COLO829 (cell line): Measurements from ENCODE around the gene GSTO1.
A peak's percentile ranks its signal among the peaks of the same experiment; 100 is the strongest.
"Not testable (repeated sequence)": the region's sequence is repeated elsewhere in the genome, so short reads cannot be mapped to it uniquely, and the experiment has no call there.

ENCODE experiments used
- DNase-seq: peaks from one replicate; pipeline ENCODE4 v3.0.0; 2012; ENCODE audit warnings: low spot score

GSTO1 gene

DNA sequence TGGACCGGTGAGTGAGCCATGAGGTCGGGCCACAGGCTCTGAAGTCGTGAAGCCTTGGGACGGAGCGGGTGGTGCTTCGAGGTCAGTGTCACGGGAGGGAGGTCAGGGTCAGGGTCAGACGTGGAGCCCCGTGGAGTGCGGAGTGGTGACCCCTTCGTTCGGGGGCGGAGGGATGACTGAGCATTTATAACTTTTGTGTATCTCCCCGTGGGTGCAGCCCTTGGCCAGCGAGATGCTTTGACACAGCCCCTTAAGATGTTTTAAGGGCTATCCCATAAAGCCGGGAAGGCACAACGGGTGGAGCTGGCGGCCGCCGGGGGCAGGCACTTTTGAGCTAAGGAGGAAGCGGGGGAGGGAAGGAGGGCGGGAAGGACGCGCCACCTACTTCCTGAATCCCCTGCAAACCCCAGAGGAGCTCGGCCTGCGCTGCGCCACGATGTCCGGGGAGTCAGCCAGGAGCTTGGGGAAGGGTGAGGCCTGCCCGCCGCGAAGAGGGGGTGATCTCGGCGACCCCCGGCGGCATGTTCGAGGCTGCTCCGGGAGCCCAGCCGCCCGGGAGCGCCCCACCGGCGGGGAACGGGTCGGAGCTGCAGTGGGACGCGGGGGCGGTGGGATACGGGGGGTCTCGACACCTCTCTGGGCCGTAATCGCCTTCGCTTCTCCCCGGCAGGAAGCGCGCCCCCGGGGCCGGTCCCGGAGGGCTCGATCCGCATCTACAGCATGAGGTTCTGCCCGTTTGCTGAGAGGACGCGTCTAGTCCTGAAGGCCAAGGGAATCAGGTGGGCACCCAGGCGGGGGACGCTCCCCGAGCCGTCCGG, at the start of gene GSTO1:
GSTO1 (plus strand) TSS at position 400 of the 818 bp plus-strand sequence; CDS start at position 437, 37 bp downstream.
- peak; percentile 63 for DNase-seq

GRCh38 chr10:104208730-104209129, 46.0 kb upstream of the GSTO1 start:
- DNase-seq: no peak

DNA sequence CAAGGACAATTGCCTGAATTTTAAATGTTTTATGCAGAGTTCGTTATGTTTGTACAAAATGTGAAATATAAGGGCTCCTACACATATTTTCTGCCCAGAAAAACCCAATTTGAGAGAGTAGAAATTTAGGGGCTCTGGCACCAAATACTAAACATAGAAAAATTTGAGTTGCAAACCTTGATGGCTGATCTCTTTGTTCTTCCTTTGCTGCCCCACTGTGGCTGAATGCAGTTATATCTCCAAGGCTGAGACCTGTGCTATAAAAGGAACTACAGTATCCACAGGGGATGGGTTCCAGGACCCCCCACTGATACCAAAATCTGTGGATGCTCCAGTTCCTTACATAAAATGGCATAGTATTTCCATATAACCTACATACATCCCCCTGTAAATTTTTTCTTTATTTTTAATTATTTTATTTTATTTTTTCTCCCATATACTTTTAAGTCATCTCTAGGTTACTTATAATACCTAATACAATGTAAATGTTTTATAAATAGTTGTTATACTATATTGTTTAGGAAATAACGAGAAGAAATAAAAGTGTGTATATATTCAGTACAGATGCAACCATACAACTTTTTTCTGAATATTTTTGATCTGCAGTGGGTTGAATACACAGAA, 45.0 kb upstream of the GSTO1 start:
- DNase-seq: peak; percentile 27

DNA sequence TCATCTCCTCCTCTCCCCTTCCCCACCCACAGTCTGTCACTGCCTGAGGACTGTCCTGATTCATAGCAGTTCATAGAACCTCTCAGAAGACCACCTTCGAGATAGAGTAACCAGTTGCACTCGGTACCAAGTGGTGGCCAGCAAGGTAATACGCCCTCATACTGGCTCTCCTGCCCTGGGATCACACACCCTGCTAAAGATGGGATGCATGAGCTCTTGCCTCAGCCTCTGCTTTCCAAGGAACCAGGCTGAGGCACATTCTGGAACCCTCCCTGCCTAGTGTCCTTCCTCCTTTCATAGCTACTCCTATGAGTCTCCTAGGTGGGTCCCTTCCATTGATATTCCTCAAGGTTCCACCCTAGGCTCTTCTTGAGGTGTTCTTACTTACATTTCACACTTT, 38.1 kb upstream of the GSTO1 start:
- no peak for DNase-seq

DNA sequence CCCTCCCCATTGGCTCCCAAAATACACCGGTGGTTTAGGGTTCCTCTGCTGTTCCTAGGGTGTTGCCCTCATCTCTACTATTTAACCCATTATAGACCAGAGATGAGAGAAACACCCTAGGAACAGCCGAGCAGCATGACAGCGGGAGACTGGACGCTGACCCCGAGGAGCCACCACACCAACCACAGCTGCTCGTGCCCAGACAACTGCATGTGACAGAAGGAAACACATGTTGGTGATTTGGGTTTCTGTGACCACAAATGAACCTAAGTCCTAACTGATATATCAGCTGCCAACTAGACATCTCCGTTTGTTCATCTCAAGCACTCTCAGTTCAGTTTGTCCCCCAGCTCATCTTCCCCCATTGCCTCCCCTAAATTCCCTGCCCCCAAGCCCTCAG, 35.9 kb upstream of the GSTO1 start:
- no peak for DNase-seq

- no peak for DNase-seq
Observed at GRCh38 chr10:104220522-104220921, 34.2 kb upstream of the GSTO1 start.

GRCh38 chr10:104223304-104223703, 31.4 kb upstream of the GSTO1 start:
- DNase-seq: no peak

DNA sequence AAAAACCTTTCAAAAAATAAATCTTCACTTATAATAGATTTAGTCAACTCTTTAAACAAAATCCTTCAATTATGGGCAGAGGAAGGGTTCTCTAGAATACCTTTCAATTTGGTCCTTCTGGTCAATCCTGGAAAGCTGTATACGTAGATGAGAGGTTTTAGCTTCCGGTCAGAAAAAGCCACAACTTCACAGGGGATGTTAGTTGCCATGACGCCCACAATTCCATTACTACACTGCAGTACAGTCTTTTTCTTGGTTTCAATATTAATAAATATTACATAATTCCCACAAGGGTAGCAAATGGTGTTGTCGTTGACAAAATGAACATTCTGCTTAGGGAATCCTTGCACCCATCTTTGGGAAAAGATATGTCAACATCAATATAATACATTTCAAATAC, 24.2 kb upstream of the GSTO1 start:
- no peak for DNase-seq

DNA sequence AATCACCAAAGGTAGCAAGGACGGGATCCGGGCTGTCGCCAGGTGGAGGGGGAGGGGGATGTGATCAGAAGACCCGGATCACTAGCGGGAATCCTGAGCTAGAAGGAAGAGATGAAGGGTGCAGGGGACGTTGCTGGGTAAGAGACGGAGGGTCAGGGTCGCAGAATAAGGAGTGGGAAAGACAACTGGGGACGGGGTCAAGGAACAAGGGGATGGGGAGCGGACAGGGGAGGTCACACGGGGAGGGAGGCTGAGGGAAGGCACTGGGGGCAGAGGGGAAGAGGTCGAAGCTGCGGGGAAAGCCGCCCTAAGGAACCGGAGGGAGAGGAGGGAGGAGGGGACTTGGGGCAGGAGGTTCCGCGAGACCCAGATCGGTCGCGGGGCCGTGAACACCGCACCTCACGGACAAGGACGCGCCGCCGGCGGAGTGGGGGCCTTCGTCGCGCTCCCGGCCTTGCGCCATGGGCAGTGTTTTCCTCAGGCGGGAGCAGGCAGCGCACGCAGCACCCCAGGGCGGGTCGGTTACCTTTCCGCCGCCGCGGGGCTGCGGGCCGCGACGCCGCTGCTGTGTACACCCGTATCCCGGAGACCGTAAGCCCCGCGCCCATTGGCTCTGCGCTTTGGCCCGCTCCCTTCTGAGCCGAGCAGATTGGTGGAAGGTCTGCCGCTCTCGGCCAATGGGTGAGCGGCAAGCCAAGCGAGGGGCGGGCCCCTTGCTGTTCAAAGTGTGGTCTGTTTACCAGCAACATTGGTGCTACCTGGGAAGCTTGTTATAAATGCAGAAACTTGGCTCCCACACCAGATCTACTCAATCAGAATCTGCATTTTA, 22.7 kb upstream of the GSTO1 start, which contains the start of gene CFAP43:
CFAP43 (minus strand) TSS at position 581 of the 829 bp plus-strand sequence; CDS start at position 463, 118 bp downstream.
- DNase-seq: peak; percentile 77

DNA sequence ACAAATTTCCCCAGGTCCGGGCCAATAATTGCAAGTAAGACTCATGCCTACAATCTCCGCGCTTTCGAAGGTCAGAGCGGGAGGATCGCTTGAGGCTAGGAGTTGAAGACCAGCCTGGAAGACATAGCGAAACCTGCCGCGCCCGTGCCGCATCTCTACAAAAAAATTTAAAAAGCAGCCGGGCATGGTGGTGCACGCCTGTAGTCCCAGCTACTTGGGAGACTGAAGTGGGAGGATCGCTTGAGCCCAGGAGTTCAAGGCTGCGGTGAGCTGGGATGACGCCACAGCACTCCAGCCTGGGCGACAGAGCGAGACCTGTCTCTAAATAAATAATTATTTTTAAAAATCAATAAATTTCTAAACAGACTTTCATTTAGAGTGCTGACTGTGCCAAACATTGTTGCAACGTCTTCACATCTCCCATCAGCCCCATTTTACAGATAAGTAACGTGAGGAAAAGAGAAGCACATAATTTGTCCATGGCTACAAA, 22.0 kb upstream of the GSTO1 start:
- no peak for DNase-seq

GRCh38 chr10:104233817-104234216, 20.9 kb upstream of the GSTO1 start:
- DNase-seq: no peak

DNA sequence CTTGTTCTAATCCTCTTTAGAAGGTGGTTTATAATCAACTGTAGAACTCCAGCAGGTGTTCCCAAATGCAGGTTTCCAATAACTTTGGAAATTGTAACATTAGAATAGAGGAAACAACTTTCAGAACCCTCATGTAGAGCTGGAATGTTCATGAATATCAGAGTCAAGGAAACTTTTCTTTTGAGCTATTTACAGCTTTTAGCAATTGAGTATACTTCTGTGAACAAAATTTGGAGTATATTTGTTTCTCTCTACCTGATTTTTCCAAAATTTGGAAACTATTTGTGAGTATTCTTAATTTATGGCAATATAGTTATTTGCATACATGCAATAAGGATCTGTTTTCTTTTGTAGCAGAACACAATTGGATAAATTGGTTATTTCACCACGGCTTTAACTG, 19.8 kb upstream of the GSTO1 start:
- DNase-seq: no peak

- no peak for DNase-seq
Observed at GRCh38 chr10:104235801-104236200, 18.9 kb upstream of the GSTO1 start.

DNA sequence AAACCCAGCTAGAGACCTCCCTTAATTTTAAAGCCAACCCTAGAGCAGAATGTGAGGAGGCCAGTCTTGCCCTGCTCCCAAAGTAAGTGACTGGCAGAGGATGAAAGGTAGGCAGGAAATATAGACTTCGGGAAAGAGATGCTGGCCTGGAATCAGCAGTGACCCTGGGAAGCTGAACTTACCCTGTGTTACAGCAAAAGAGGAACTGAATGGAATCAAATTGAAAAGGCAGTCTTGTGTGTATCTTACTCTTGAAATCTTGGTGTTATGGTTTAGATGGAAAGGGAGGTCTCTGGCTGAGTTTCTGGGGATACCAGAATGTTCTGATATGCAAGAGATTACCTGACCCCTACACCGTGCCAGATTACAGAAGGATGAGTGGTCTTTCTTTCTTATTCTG, 14.6 kb upstream of the GSTO1 start:
- DNase-seq: no peak

GRCh38 chr10:104242545-104242944, 12.1 kb upstream of the GSTO1 start:
- DNase-seq: no peak

DNA sequence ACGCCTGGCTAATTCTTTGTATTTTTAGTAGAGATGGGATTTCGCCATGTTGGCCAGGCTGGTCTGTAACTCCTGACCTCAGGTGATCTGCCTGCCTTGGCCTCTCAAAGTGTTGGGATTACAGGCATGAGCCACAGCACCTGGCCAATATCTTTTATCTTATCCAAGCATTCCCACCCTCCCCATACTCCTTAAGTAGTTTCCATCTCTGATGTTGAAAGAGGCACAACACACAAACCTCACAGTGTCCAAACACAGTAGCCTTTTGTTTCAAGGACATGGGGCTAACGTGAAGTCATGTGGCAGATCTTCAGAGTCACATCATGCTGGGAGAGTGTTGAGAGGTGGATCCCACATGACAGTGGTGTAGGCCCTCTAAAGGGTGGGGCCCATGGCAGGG, 11.7 kb upstream of the GSTO1 start:
- DNase-seq: peak; percentile 90

GRCh38 chr10:104243512-104243911, 11.2 kb upstream of the GSTO1 start:
- no peak for DNase-seq

- DNase-seq: no peak
Observed at GRCh38 chr10:104245066-104245632, 9.5 kb upstream of the GSTO1 start.

- DNase-seq: no peak
Observed at GRCh38 chr10:104246976-104247375, 7.7 kb upstream of the GSTO1 start.

GRCh38 chr10:104247513-104248146, 7.1 kb upstream of the GSTO1 start:
- no peak for DNase-seq

DNA sequence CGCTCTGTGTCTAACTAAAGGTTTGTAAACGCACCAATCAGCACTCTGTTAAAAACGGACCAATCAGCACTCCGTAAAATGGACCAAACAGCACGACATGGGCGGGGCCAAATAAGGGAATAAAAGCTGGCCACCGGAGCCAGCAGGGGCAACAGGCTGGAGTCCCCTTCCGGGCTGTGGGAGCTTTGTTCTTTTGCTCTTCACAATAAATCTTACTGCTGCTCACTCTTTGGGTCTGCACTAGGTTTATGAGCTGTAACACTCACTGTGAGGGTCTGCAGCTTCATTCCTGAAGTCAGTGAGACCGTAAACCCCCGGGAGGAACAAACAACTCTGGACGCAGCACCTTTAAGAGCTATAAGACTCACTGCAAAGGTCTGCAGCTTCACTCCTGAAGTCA, 5.8 kb upstream of the GSTO1 start:
- not testable (repeated sequence) for DNase-seq

DNA sequence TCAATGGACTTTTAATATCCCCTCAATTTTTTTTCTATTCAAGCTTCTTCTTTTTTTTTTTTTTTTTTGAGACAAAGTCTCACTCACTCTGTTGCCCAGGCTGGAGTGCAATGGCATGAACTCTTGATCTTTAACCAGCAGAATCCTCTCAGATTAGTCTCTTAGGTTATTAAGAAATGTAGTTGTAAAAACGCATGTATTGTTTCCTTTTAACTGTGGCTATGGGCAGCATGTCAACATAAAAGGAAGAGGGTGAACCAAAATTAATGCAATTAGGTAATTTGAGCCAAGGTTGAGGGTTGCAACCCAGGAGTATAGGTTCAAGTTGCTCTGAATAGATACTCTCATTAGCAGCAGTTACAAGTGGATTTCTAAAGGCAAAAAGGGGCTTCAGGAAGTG, 4.3 kb upstream of the GSTO1 start:
- DNase-seq: no peak
